Smooth muscle cell (in vitro differentiated cells): ENCODE data around the gene SV2C. TPM values are rescaled to one million over a fixed set of nuclear protein-coding genes. Genes with fewer than 3 reads are reported as not detected.
"Not testable (repeated sequence)": the region's sequence is repeated elsewhere in the genome, so short reads cannot be mapped to it uniquely, and the experiment has no call there.

Source experiments
- DNase-seq: peaks from one replicate; lab custom pipeline; 2025; ENCODE audit not compliant: unreplicated experiment; lab: John Stamatoyannopoulos, UW
- H2AFZ ChIP-seq: fragments of 200-600 bp; sonication (generic); 2 replicates; pipeline ENCODE4 v1.6.0; 2016; ENCODE audit warnings: antibody characterized with exemption, low read depth, mild to moderate bottlenecking
- H3F3A ChIP-seq: fragments of 200-600 bp; sonication (generic); 2 replicates; pipeline ENCODE4 v1.6.0; 2017; ENCODE audit warnings: antibody characterized with exemption, low read depth
- H3K27ac ChIP-seq: fragments of 200-600 bp; sonication (generic); 2 replicates; pipeline ENCODE4 v1.5.1; 2016; ENCODE audit warnings: low read depth, mild to moderate bottlenecking
- H3K27me3 ChIP-seq: fragments of 200-600 bp; sonication (generic); 2 replicates; pipeline ENCODE4 v1.6.1; 2016; ENCODE audit warnings: low read depth, mild to moderate bottlenecking
- H3K36me3 ChIP-seq: fragments of 200-600 bp; sonication (generic); 2 replicates; pipeline ENCODE4 v1.5.1; 2016; ENCODE audit warnings: low read depth
- H3K4me1 ChIP-seq: fragments of 200-600 bp; sonication (generic); 2 replicates; pipeline ENCODE4 v1.5.1; 2016; ENCODE audit warnings: low read depth
- H3K4me2 ChIP-seq: fragments of 200-600 bp; sonication (generic); 2 replicates; pipeline ENCODE4 v1.6.0; 2016; ENCODE audit warnings: mild to moderate bottlenecking
- H3K4me3 ChIP-seq: fragments of 200-600 bp; sonication (generic); 2 replicates; pipeline ENCODE4 v1.5.1; 2016; ENCODE audit warnings: mild to moderate bottlenecking
- H3K79me2 ChIP-seq: fragments of 200-600 bp; sonication (generic); 2 replicates; pipeline ENCODE4 v1.6.0; 2016; ENCODE audit warnings: low read depth, mild to moderate bottlenecking
- H3K9ac ChIP-seq: fragments of 200-600 bp; sonication (generic); 2 replicates; pipeline ENCODE4 v1.6.0; 2016; ENCODE audit warnings: low read depth
- H3K9me3 ChIP-seq: fragments of 200-600 bp; sonication (generic); replicated peaks from 2 replicates; pipeline ENCODE4 v1.5.1; 2016; ENCODE audit warnings: low read depth
- H4K20me1 ChIP-seq: fragments of 200-600 bp; sonication (generic); 2 replicates; pipeline ENCODE4 v1.6.0; 2016; ENCODE audit warnings: low read depth
- CTCF ChIP-seq: fragments of 200-600 bp; sonication (generic); IDR thresholded peaks from 2 replicates; pipeline ENCODE4 v1.5.1; 2017; ENCODE audit warnings: borderline replicate concordance, mild to moderate bottlenecking, antibody characterized with exemption; ENCODE audit not compliant: insufficient read depth, poor library complexity, severe bottlenecking
- WGBS: methylation state at CpG from one replicate; pipeline ENCODE4 v1.1.7; 2016; ENCODE audit warnings: low lambda C conversion rate; 5-methylcytosine and 5-hydroxymethylcytosine counted together
- polyA plus RNA-seq: library from polyadenylated mRNA; unstranded; fragments of >200 nt; fragmentation: Nextera tagmentation; extraction: Ambion mirVana; gene quantifications from 2 replicates; pipeline ENCODE4 v1.2.1, GENCODE V29; 2016
- total RNA-seq: library from RNA; depleted of rRNA; stranded (reverse); fragments of >200 nt; gene quantifications from 2 replicates; pipeline ENCODE4 v1.2.3, GENCODE V29; 2014

SV2C gene
- total and polyA plus RNA-seq, 2 experiments from 2014 or later, result not detected

GRCh38 chr5:76367623-76368371 is 284.6 kb downstream of the SV2C start:
- H3K9ac ChIP-seq, result no peak overlapping the region
- 95% methylated on average over 6 of the region's 6 CpGs for WGBS

GRCh38 chr5:76368941-76369340 is 285.8 kb downstream of the SV2C start:
- Histone ChIP-seq H3K9ac (no peak overlapping the region), H3K4me2 (no peak overlapping the region), H3K36me3 (no peaks in the 10 kb centered on the region), H3K27ac (no peak overlapping the region), H2AFZ (no peak overlapping the region), H3K4me1 (peaks cover 6% of the 10 kb centered on the region), H3K27me3 (no peaks in the 10 kb centered on the region), H3K4me3 (no peak overlapping the region), H3K9me3 (no peaks in the 10 kb centered on the region), H3K79me2 (no peaks in the 10 kb centered on the region), H3F3A (peaks cover 11% of the 10 kb centered on the region), H4K20me1 (no peaks in the 10 kb centered on the region)
- 88% methylated on average over 1 of the region's 1 CpG for WGBS
- TF ChIP-seq CTCF, result no peak
- no peak for DNase-seq

More at GRCh38 chr5:76367623-76368371, 284.6 kb downstream of the SV2C start:
- no peak overlapping the region for H2AFZ ChIP-seq
- no peaks in the 10 kb centered on the region for H3K79me2 ChIP-seq
- H3K9me3 ChIP-seq, result no peaks in the 10 kb centered on the region
- no peak overlapping the region for H3K4me2 ChIP-seq
- no peak overlapping the region for H3K27ac ChIP-seq
- H4K20me1 ChIP-seq, result no peaks in the 10 kb centered on the region
- H3K36me3 ChIP-seq, result no peaks in the 10 kb centered on the region
- no peak for TF ChIP-seq CTCF
- no peak overlapping the region for H3K4me3 ChIP-seq
- H3K27me3 ChIP-seq, result no peaks in the 10 kb centered on the region
- DNase-seq, result no peak
- peaks cover 11% of the 10 kb centered on the region for H3F3A ChIP-seq
- peaks cover 6% of the 10 kb centered on the region for H3K4me1 ChIP-seq

- H3K79me2 ChIP-seq, H3K4me3 ChIP-seq, H3K27me3 ChIP-seq, DNase-seq, H3K4me2 ChIP-seq, H3K4me1 ChIP-seq, H3K27ac ChIP-seq, H2AFZ ChIP-seq, H3K9ac ChIP-seq, H4K20me1 ChIP-seq, H3K36me3 ChIP-seq, H3K9me3 ChIP-seq: not testable (repeated sequence)
- WGBS, result 93% methylated on average over 8 of the region's 8 CpGs
- peaks cover 11% of the 10 kb centered on the region for H3F3A ChIP-seq
These were observed 286.5 kb downstream of the SV2C start for GRCh38 chr5:76369668-76370067.

GRCh38 chr5:76371960-76372322 is 288.8 kb downstream of the SV2C start:
- peak overlapping the region; percentile 17 for H3K9ac ChIP-seq
- H3K4me2 ChIP-seq, result peak overlapping the region; percentile 78
- no peaks in the 10 kb centered on the region for H3K36me3 ChIP-seq
- H4K20me1 ChIP-seq, result no peaks in the 10 kb centered on the region
- no peak overlapping the region for H3K4me3 ChIP-seq
- H3K79me2 ChIP-seq, result no peaks in the 10 kb centered on the region
- no peak for TF ChIP-seq CTCF
- peaks cover 6% of the 10 kb centered on the region for H3K4me1 ChIP-seq
- H3K9me3 ChIP-seq, result no peaks in the 10 kb centered on the region
- 9% methylated on average over 2 of the region's 2 CpGs for WGBS
- H3K27me3 ChIP-seq, result no peaks in the 10 kb centered on the region
- H2AFZ ChIP-seq, result no peak overlapping the region
- H3F3A ChIP-seq, result peaks cover 11% of the 10 kb centered on the region
- peak overlapping the region; percentile 84 for H3K27ac ChIP-seq
- DNase-seq, result no peak
